IMR-90 (cell line): ENCODE results near the gene KRTAP5-4. TPM values are rescaled to one million over a fixed set of nuclear protein-coding genes. Genes with fewer than 3 reads are reported as not detected.

Experiments used
- ATAC-seq: fragments of 200-7000 bp; cut with Tn5 transposase; 2 replicates; pipeline ENCODE4 v1.9.1; 2020; ENCODE audit warnings: low read depth, mild to moderate bottlenecking, moderate library complexity
- BruUV-seq: library from RNA; stranded (reverse); fragments of 400-500 nt; replicated peaks from 2 replicates; lab custom pipeline; 2021; lab: Mats Ljungman, UMichigan
- CTCF ChIA-PET: fragments of 300-600 bp; formaldehyde crosslinking; extraction: SDS; loops from one replicate; lab custom pipeline; 2021; ENCODE audit warnings: antibody characterized with exemption; lab: Yijun Ruan, JAX
- POLR2A ChIA-PET: fragments of 300-600 bp; sonication (Branson Sonifier 250); formaldehyde crosslinking; loops from one replicate; lab custom pipeline; 2022; ENCODE audit warnings: antibody characterized with exemption; ENCODE audit not compliant: unreplicated experiment; lab: Charles Lee
- DNase-seq: peaks from one replicate; pipeline ENCODE4 v3.0.0; 2013
- H2AFZ ChIP-seq: replicated peaks from 2 replicates; pipeline ENCODE3; 2013; ENCODE audit warnings: low read length, mild to moderate bottlenecking; ENCODE audit not compliant: poor library complexity
- H2AK5ac ChIP-seq: 2 replicates; pipeline ENCODE4 v1.6.1; 2013; ENCODE audit warnings: low read depth, low read length, inconsistent platforms
- H2AK9ac ChIP-seq: replicated peaks from 2 replicates; pipeline ENCODE3; 2013; ENCODE audit warnings: mild to moderate bottlenecking, low read depth, low read length, moderate library complexity; ENCODE audit not compliant: poor library complexity
- H2BK120ac ChIP-seq: 2 replicates; pipeline ENCODE4 v1.6.1; 2013; ENCODE audit warnings: low read depth, low read length, inconsistent platforms
- H2BK15ac ChIP-seq: 3 replicates; pipeline ENCODE4 v1.6.1; 2013; ENCODE audit warnings: low read depth, low read length, inconsistent platforms
- H2BK20ac ChIP-seq: 2 replicates; pipeline ENCODE4 v1.6.1; 2013; ENCODE audit warnings: low read depth, mild to moderate bottlenecking, inconsistent platforms, low read length, moderate library complexity
- H2BK5ac ChIP-seq: 2 replicates; pipeline ENCODE4 v1.6.1; 2013; ENCODE audit warnings: mild to moderate bottlenecking, low read depth, low read length, inconsistent platforms; ENCODE audit not compliant: poor library complexity, severe bottlenecking
- H3K14ac ChIP-seq: replicated peaks from 2 replicates; pipeline ENCODE4 v1.6.1; 2013; ENCODE audit warnings: low read depth, low read length, inconsistent platforms
- H3K18ac ChIP-seq: 2 replicates; pipeline ENCODE4 v1.6.1; 2013; ENCODE audit warnings: low read depth, low read length, control low read depth
- H3K23ac ChIP-seq: 2 replicates; pipeline ENCODE4 v1.6.1; 2013; ENCODE audit warnings: low read depth, low read length, inconsistent platforms
- H3K27ac ChIP-seq: 2 replicates; pipeline ENCODE4 v1.5.1; 2013; ENCODE audit warnings: mild to moderate bottlenecking, control low read depth, low read length; ENCODE audit not compliant: insufficient read depth
- H3K27me3 ChIP-seq: 2 replicates; pipeline ENCODE4 v1.6.1; 2013; ENCODE audit warnings: low read length; ENCODE audit not compliant: control insufficient read depth, insufficient read depth
- H3K36me3 ChIP-seq: 2 replicates; pipeline ENCODE4 v1.6.1; 2013; ENCODE audit warnings: low read length, mixed read lengths; ENCODE audit not compliant: control insufficient read depth, insufficient read depth
- H3K4ac ChIP-seq: 2 replicates; pipeline ENCODE4 v1.6.1; 2013; ENCODE audit warnings: low read depth, low read length, inconsistent platforms
- H3K4me1 ChIP-seq: 2 replicates; pipeline ENCODE4 v1.6.1; 2013; ENCODE audit warnings: low read length, mixed read lengths; ENCODE audit not compliant: control insufficient read depth, insufficient read depth
- H3K4me2 ChIP-seq: 2 replicates; pipeline ENCODE4 v1.6.1; 2013; ENCODE audit warnings: low read depth, mild to moderate bottlenecking, control low read depth, low read length, moderate library complexity
- H3K4me3 ChIP-seq: 2 replicates; pipeline ENCODE4 v1.5.1; 2013; ENCODE audit warnings: low read depth, mild to moderate bottlenecking, control low read depth, low read length, moderate library complexity; ENCODE audit not compliant: insufficient read depth
- H3K56ac ChIP-seq: 2 replicates; pipeline ENCODE4 v1.6.1; 2013; ENCODE audit warnings: low read length, inconsistent platforms; ENCODE audit not compliant: insufficient read depth; ENCODE audit errors: extremely low read depth
- H3K79me1 ChIP-seq, 2 experiments: 2 replicates each; pipeline ENCODE4 v1.6.1; 2013; ENCODE audit warnings: low read length in 2 of 2, inconsistent platforms in 1 of 2, low read depth in 1 of 2
- H3K9ac ChIP-seq: 2 replicates; pipeline ENCODE4 v1.6.1; 2013; ENCODE audit warnings: low read depth, low read length, control low read depth
- H3K9me1 ChIP-seq: 2 replicates; pipeline ENCODE4 v1.6.1; 2013; ENCODE audit warnings: low read length, inconsistent platforms; ENCODE audit not compliant: insufficient read depth
- H3K9me3 ChIP-seq: 2 replicates; pipeline ENCODE4 v1.6.1; 2013; ENCODE audit warnings: low read length; ENCODE audit not compliant: control insufficient read depth, insufficient read depth
- H4K20me1 ChIP-seq: 2 replicates; pipeline ENCODE4 v1.6.1; 2013; ENCODE audit warnings: low read length, inconsistent platforms; ENCODE audit not compliant: insufficient read depth
- H4K5ac ChIP-seq: 2 replicates; pipeline ENCODE4 v1.6.1; 2013; ENCODE audit warnings: mild to moderate bottlenecking, low read depth, low read length, control low read depth
- H4K8ac ChIP-seq, 2 experiments: 2 replicates each; pipeline ENCODE4 v1.6.1; 2013; ENCODE audit warnings: low read depth in 2 of 2, low read length in 2 of 2, control low read depth in 1 of 2, inconsistent platforms in 1 of 2
- H4K91ac ChIP-seq: 2 replicates; pipeline ENCODE4 v1.6.1; 2013; ENCODE audit warnings: low read depth, low read length, inconsistent platforms; ENCODE audit not compliant: insufficient read depth
- BHLHE40 ChIP-seq: fragments of 150-350 bp; IDR thresholded peaks from 2 replicates; pipeline ENCODE4 v1.6.1; 2016; ENCODE audit warnings: mild to moderate bottlenecking, low read depth, low read length
- MAFK ChIP-seq: IDR thresholded peaks from 2 replicates; pipeline ENCODE4 v1.6.1; 2012; ENCODE audit warnings: low read depth, low read length, improper control_type of control experiment
- MXI1 ChIP-seq: IDR thresholded peaks from 2 replicates; pipeline ENCODE4 v1.6.1; 2012; ENCODE audit warnings: low read depth, mild to moderate bottlenecking, low read length, moderate library complexity, borderline replicate concordance
- POLR2A ChIP-seq: IDR thresholded peaks from 2 replicates; pipeline ENCODE4 v1.6.1; 2012; ENCODE audit warnings: mild to moderate bottlenecking, low read depth, low read length
- RAD21 ChIP-seq: IDR thresholded peaks from 2 replicates; pipeline ENCODE4 v1.6.1; 2012; ENCODE audit warnings: low read length, improper control_type of control experiment
- RCOR1 ChIP-seq: IDR thresholded peaks from 2 replicates; pipeline ENCODE4 v1.6.1; 2012; ENCODE audit warnings: mild to moderate bottlenecking, low read length, improper control_type of control experiment; ENCODE audit not compliant: insufficient replicate concordance
- SMC3 ChIP-seq: fragments of 150-350 bp; IDR thresholded peaks from 2 replicates; pipeline ENCODE4 v1.6.1; 2016; ENCODE audit warnings: low read depth, mild to moderate bottlenecking, antibody characterized with exemption, low read length, moderate library complexity
- WGBS, 2 experiments: methylation state at CpG; one replicate each; pipeline versions ENCODE4 v1.1.5 to v1.1.7; 2013; ENCODE audit warnings: missing lambda C conversion rate in 2 of 2; ENCODE audit not compliant: insufficient read length in 1 of 2; ENCODE audit errors: extremely low coverage in 2 of 2; 5-methylcytosine and 5-hydroxymethylcytosine counted together
- dilution Hi-C: fragments of 300-500 bp; cut with HindIII; formaldehyde crosslinking; loops from one replicate; pipeline ENCODE4 v1.14.3; 2018; ENCODE audit warnings: low sequenced_read_pairs; ENCODE audit not compliant: unreplicated experiment
- in situ Hi-C: fragments of 300-500 bp; cut with MboI; formaldehyde crosslinking; loops from 3 replicates; pipeline ENCODE4 v1.14.3; 2019; ENCODE audit warnings: low sequenced_read_pairs, inconsistent platforms, mixed read lengths
- intact Hi-C: fragments of 100-400 bp; cut with micrococcal nuclease; formaldehyde crosslinking; loops from 2 replicates; pipeline ENCODE4 v1.10.0; 2022
- polyA plus RNA-seq, 3 experiments: library from polyadenylated mRNA; depleted of rRNA; stranded (reverse); fragments of >200 nt; gene quantifications; 2 replicates each; pipeline ENCODE4 v1.2.3, GENCODE V29; 2012; ENCODE audit warnings: low replicate concordance in 1 of 3
- total RNA-seq: library from RNA; depleted of rRNA; stranded (reverse); fragments of >200 nt; gene quantifications from 2 replicates; pipeline ENCODE4 v1.2.3, GENCODE V29; 2012
- TF ChIP-seq, protein P1 (sequence below): fragments of 150-350 bp; IDR thresholded peaks from 2 replicates; pipeline ENCODE4 v1.6.1; 2017; ENCODE audit warnings: mild to moderate bottlenecking, antibody characterized with exemption, low read length, low read depth
- TF ChIP-seq, protein P2 (sequence below): fragments of 150-350 bp; IDR thresholded peaks from 2 replicates; pipeline ENCODE4 v1.6.1; 2016; ENCODE audit warnings: low read depth, mild to moderate bottlenecking, low read length, moderate library complexity, borderline replicate concordance

Gene KRTAP5-4
- total and polyA plus RNA-seq, 2 of the 4 experiments (the other 2 are of a cell fraction): not detected

DNA sequence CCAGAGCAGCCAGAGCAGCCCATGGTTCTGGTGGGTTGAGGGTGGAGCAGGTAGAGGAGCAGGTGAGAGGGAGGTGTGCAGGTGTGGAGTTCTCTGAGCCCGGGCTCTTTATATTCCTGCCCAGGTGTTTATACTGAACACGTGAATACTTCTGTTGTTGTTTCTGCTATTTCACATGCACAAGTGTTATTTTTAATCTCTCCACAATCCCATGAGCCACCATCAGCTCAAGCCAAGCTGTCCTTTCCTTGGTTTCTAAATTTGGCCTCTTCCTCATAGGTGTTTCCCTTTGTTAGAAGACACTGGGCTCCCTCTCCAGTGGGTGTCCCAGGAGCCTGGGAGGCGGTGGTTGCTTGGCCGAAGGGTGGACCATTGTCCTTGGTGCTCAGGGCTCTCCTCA, 13.6 kb downstream of the KRTAP5-4 start, which contains the start of gene KRTAP5-3:
TSS of gene KRTAP5-3 (minus strand) at position 101 of the 400 bp plus-strand sequence. CDS start at position 23, 78 bp downstream.
- Histone ChIP-seq H4K20me1 (no peaks in the 10 kb centered on the region), H3K4me1 (no peaks in the 10 kb centered on the region), H2AFZ (no peak within 1 kb of the TSS), H2BK20ac (no peak within 1 kb of the TSS), H3K9me3 (no peaks in the 10 kb centered on the region), H3K56ac (no peak within 1 kb of the TSS), H2BK120ac (no peak within 1 kb of the TSS), H3K4me3 (no peak within 1 kb of the TSS), H3K79me1 (no peaks in the 10 kb centered on the region), H3K14ac (no peak within 1 kb of the TSS), H3K36me3 (no peaks in the 10 kb centered on the region), H2AK5ac (no peak within 1 kb of the TSS), H3K9me1 (no peaks in the 10 kb centered on the region), H3K9ac (no peak within 1 kb of the TSS), H3K4me2 (no peak within 1 kb of the TSS), H2BK5ac (no peak within 1 kb of the TSS), H3K27me3 (peaks cover 49% of the 10 kb centered on the region), H2AK9ac (no peak within 1 kb of the TSS), H3K4ac (no peak within 1 kb of the TSS), H3K18ac (no peak within 1 kb of the TSS), H3K27ac (no peak within 1 kb of the TSS), H3K23ac (no peak within 1 kb of the TSS), H4K5ac (no peak within 1 kb of the TSS), H4K8ac (no peak within 1 kb of the TSS), H4K91ac (no peak within 1 kb of the TSS), H2BK15ac (no peak within 1 kb of the TSS)
- no TSS peak for BruUV-seq
- dilution Hi-C loops: no loop called here
- TF ChIP-seq BHLHE40: no peak
- TF ChIP-seq, protein P1, sequence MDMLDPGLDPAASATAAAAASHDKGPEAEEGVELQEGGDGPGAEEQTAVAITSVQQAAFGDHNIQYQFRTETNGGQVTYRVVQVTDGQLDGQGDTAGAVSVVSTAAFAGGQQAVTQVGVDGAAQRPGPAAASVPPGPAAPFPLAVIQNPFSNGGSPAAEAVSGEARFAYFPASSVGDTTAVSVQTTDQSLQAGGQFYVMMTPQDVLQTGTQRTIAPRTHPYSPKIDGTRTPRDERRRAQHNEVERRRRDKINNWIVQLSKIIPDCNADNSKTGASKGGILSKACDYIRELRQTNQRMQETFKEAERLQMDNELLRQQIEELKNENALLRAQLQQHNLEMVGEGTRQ: no peak
- TF ChIP-seq SMC3: no peak
- TF ChIP-seq POLR2A: no peak
- no peak for TF ChIP-seq RCOR1
- no peak for TF ChIP-seq MAFK
- TF ChIP-seq, protein P2, sequence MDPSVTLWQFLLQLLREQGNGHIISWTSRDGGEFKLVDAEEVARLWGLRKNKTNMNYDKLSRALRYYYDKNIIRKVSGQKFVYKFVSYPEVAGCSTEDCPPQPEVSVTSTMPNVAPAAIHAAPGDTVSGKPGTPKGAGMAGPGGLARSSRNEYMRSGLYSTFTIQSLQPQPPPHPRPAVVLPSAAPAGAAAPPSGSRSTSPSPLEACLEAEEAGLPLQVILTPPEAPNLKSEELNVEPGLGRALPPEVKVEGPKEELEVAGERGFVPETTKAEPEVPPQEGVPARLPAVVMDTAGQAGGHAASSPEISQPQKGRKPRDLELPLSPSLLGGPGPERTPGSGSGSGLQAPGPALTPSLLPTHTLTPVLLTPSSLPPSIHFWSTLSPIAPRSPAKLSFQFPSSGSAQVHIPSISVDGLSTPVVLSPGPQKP: no peak
- TF ChIP-seq RAD21: no peak
- no peak for TF ChIP-seq MXI1
- no peak for ATAC-seq
- no CpG with 5 or more reads among the region's 4 CpGs for WGBS, 2 experiments
- intact Hi-C loops: no loop called here
- in situ Hi-C loops: no loop called here
- DNase-seq: no peak
- ChIA-PET POLR2A (no interaction called here), CTCF (interaction anchor here (2.2 kb wide), 1 partner anchor 13 kb away, joined by 7 read pairs; no protein-coding TSS in a partner anchor)
